Upper lobe of left lung (tissue), 4 donors: ENCODE results near the gene ADGRG1.

Experiments
- CTCF ChIP-seq, 6 experiments: fragments of 450-650 bp in 4 of 6; fragments of 200-600 bp in 2 of 6; sonication (generic) in 2 of 6; IDR thresholded peaks; one replicate each; pipeline ENCODE4 v1.5.1; 2016 to 2019; ENCODE audit warnings: antibody characterized with exemption in 6 of 6
- EP300 ChIP-seq, 4 donors: sonication (generic); formaldehyde crosslinking; IDR thresholded peaks; one replicate each; pipeline ENCODE4 v1.5.1; 2017; ENCODE audit warnings: antibody characterized with exemption in 4 of 4, control low read depth in 2 of 4
- POLR2A ChIP-seq, 4 donors: fragments of 450-650 bp; IDR thresholded peaks; one replicate each; pipeline ENCODE4 v1.5.1; 2016 to 2017; ENCODE audit warnings: antibody characterized with exemption in 4 of 4, mild to moderate bottlenecking in 2 of 4
- POLR2AphosphoS5 ChIP-seq, 2 donors: sonication (generic); formaldehyde crosslinking; IDR thresholded peaks; one replicate each; pipeline ENCODE4 v1.5.1; 2017; ENCODE audit warnings: antibody characterized with exemption in 2 of 2

GRCh38 chr16:57707331-57707730, 78.9 kb downstream of the ADGRG1 start:
- no peak for TF ChIP-seq CTCF (IDR thresholded peaks at IDR 0.05)
- no peak for TF ChIP-seq POLR2A (IDR thresholded peaks at IDR 0.05)
- no peak for TF ChIP-seq POLR2AphosphoS5 (IDR thresholded peaks at IDR 0.05)
- no peak for TF ChIP-seq EP300 (IDR thresholded peaks at IDR 0.05)
